Activated CD4-positive, alpha-beta T cell treated with anti-CD3 and anti-CD28 coated beads, Interleukin-2, amount 10 ng/mL, durations not matched to agents 7 days and 5 days (primary cell): ENCODE measurements around the gene REXO1. TPM values are rescaled to one million over a fixed set of nuclear protein-coding genes. Genes with fewer than 3 reads are reported as not detected.
A peak's percentile ranks its signal among the peaks of the same experiment; 100 is the strongest.

ENCODE experiments used
- CTCF ChIA-PET: fragments of 350-600 bp; sonication (Branson Sonifier 250); formaldehyde crosslinking; loops from one replicate; lab custom pipeline; 2021; ENCODE audit warnings: antibody characterized with exemption; lab: Charles Lee
- POLR2A ChIA-PET: fragments of 350-600 bp; sonication (Branson Sonifier 250); formaldehyde crosslinking; loops from one replicate; lab custom pipeline; 2021; ENCODE audit warnings: antibody characterized with exemption; lab: Charles Lee
- DNase-seq: peaks from one replicate; pipeline ENCODE4 v3.0.0-alpha.2; 2020
- H3K27ac Mint-ChIP-seq: one replicate; pipeline ENCODE4 v1.8.0; 2021; ENCODE audit warnings: mild to moderate bottlenecking, moderate library complexity, mixed read lengths
- H3K27me3 Mint-ChIP-seq: one replicate; pipeline ENCODE4 v1.8.0; 2021; ENCODE audit warnings: mixed read lengths
- H3K36me3 Mint-ChIP-seq: one replicate; pipeline ENCODE4 v1.8.0; 2021; ENCODE audit warnings: low read depth, mixed read lengths
- H3K4me1 Mint-ChIP-seq: one replicate; pipeline ENCODE4 v1.8.0; 2021; ENCODE audit warnings: mixed read lengths
- H3K4me3 Mint-ChIP-seq: one replicate; pipeline ENCODE4 v1.8.0; 2021; ENCODE audit warnings: mild to moderate bottlenecking, moderate library complexity, mixed read lengths
- H3K9me3 Mint-ChIP-seq: one replicate; pipeline ENCODE4 v1.8.0; 2021; ENCODE audit warnings: mixed read lengths
- total RNA-seq, 2 experiments: library from RNA; stranded (reverse); gene quantifications; one replicate each; pipeline ENCODE4 v1.2.3, GENCODE V29; 2021

REXO1 gene
- total RNA-seq, 2 experiments from 2014 or later: 44.2 to 54.7 TPM

GRCh38 chr19:1856698-1857603 is 8.7 kb upstream of the REXO1 start:
- Mint-ChIP-seq H3K36me3 (peaks cover 4% of the 10 kb centered on the region), H3K9me3 (no peaks in the 10 kb centered on the region), H3K4me3 (peak overlapping the region; percentile 79), H3K4me1 (peaks cover 70% of the 10 kb centered on the region), H3K27me3 (no peaks in the 10 kb centered on the region), H3K27ac (peak overlapping the region; percentile 96)
- no peak for DNase-seq
- POLR2A ChIA-PET: no interaction called here
- CTCF ChIA-PET: interaction anchor here (1.1 to 2.2 kb wide), 6 partner anchors 19 to 196 kb away, joined by 3 to 7 read pairs (median 4); no protein-coding TSS in a partner anchor

GRCh38 chr19:1856345-1856697 is 8.0 kb upstream of the REXO1 start:
- no peaks in the 10 kb centered on the region for H3K9me3 Mint-ChIP-seq
- H3K4me1 Mint-ChIP-seq: peaks cover 65% of the 10 kb centered on the region
- peak overlapping the region; percentile 96 for H3K27ac Mint-ChIP-seq
- H3K27me3 Mint-ChIP-seq: no peaks in the 10 kb centered on the region
- peak overlapping the region; percentile 79 for H3K4me3 Mint-ChIP-seq
- POLR2A ChIA-PET: no interaction called here
- CTCF ChIA-PET: interaction anchor here (1.2 to 2.2 kb wide), 3 partner anchors 18 to 30 kb away, joined by 3 to 7 read pairs (median 4); no protein-coding TSS in a partner anchor
- peaks cover 4% of the 10 kb centered on the region for H3K36me3 Mint-ChIP-seq
- DNase-seq: no peak

- H3K36me3 Mint-ChIP-seq: peaks cover 7% of the 10 kb centered on the region
- ChIA-PET POLR2A (no interaction called here), CTCF (interaction anchor here (1.4 kb wide), 1 partner anchor 29 kb away, joined by 4 read pairs; the partner anchor contains the start of gene ABHD17A)
- no peaks in the 10 kb centered on the region for H3K9me3 Mint-ChIP-seq
- peak; percentile 44 for DNase-seq
- H3K27me3 Mint-ChIP-seq: no peaks in the 10 kb centered on the region
- H3K4me1 Mint-ChIP-seq: peaks cover 65% of the 10 kb centered on the region
- H3K4me3 Mint-ChIP-seq: peak overlapping the region; percentile 79
- peak overlapping the region; percentile 96 for H3K27ac Mint-ChIP-seq
Measured at GRCh38 chr19:1855828-1856255, 7.6 kb upstream of the REXO1 start.

- peak; percentile 94 for DNase-seq
- peaks cover 8% of the 10 kb centered on the region for H3K36me3 Mint-ChIP-seq
- ChIA-PET POLR2A (no interaction called here), CTCF (interaction anchor here (1.4 kb wide), 1 partner anchor 30 kb away, joined by 4 read pairs; the partner anchor contains the start of gene ABHD17A)
- no peaks in the 10 kb centered on the region for H3K9me3 Mint-ChIP-seq
- peaks cover 66% of the 10 kb centered on the region for H3K4me1 Mint-ChIP-seq
- no peaks in the 10 kb centered on the region for H3K27me3 Mint-ChIP-seq
- H3K4me3 Mint-ChIP-seq: peak overlapping the region; percentile 79
- H3K27ac Mint-ChIP-seq: peak overlapping the region; percentile 96
Measured at GRCh38 chr19:1855040-1855827, 7.0 kb upstream of the REXO1 start.

- H3K9me3 Mint-ChIP-seq: no peaks in the 10 kb centered on the region
- ChIA-PET POLR2A (no interaction called here), CTCF (interaction anchor here (1.4 kb wide), 1 partner anchor 31 kb away, joined by 4 read pairs; the partner anchor contains the start of gene ABHD17A)
- no peak for DNase-seq
- H3K27me3 Mint-ChIP-seq: no peaks in the 10 kb centered on the region
- peak overlapping the region; percentile 96 for H3K27ac Mint-ChIP-seq
- peaks cover 8% of the 10 kb centered on the region for H3K36me3 Mint-ChIP-seq
- H3K4me3 Mint-ChIP-seq: peak overlapping the region; percentile 79
- peaks cover 67% of the 10 kb centered on the region for H3K4me1 Mint-ChIP-seq
Measured at GRCh38 chr19:1854542-1855039, 6.3 kb upstream of the REXO1 start.

- Mint-ChIP-seq H3K9me3 (no peaks in the 10 kb centered on the region), H3K4me3 (no peak overlapping the region), H3K27ac (no peak overlapping the region), H3K4me1 (peaks cover 64% of the 10 kb centered on the region), H3K27me3 (no peaks in the 10 kb centered on the region), H3K36me3 (peaks cover 8% of the 10 kb centered on the region)
- CTCF ChIA-PET: interaction anchor here (1.4 kb wide), 3 partner anchors 17 to 40 kb away, joined by 4 to 5 read pairs (median 4); partner anchors contain the start of gene ABHD17A
- POLR2A ChIA-PET: no interaction called here
- no peak for DNase-seq
Measured at GRCh38 chr19:1854039-1854541, 5.8 kb upstream of the REXO1 start.

GRCh38 chr19:1853295-1854038 is 5.2 kb upstream of the REXO1 start:
- H3K4me1 Mint-ChIP-seq: peaks cover 64% of the 10 kb centered on the region
- peak; percentile 86 for DNase-seq
- no peaks in the 10 kb centered on the region for H3K27me3 Mint-ChIP-seq
- no peaks in the 10 kb centered on the region for H3K9me3 Mint-ChIP-seq
- ChIA-PET CTCF (interaction anchor here (0.5 to 1.4 kb wide), 7 partner anchors 11 to 376 kb away, joined by 3 to 5 read pairs (median 3); no protein-coding TSS in a partner anchor), POLR2A (no interaction called here)
- peaks cover 8% of the 10 kb centered on the region for H3K36me3 Mint-ChIP-seq
- H3K27ac Mint-ChIP-seq: peak overlapping the region; percentile 94
- peak overlapping the region; percentile 62 for H3K4me3 Mint-ChIP-seq

GRCh38 chr19:1852581-1853128 is 4.4 kb upstream of the REXO1 start:
- peak overlapping the region; percentile 62 for H3K4me3 Mint-ChIP-seq
- H3K27ac Mint-ChIP-seq: peak overlapping the region; percentile 94
- H3K36me3 Mint-ChIP-seq: peaks cover 8% of the 10 kb centered on the region
- no peaks in the 10 kb centered on the region for H3K27me3 Mint-ChIP-seq
- DNase-seq: no peak
- ChIA-PET CTCF (interaction anchor here (0.5 to 1.4 kb wide), 6 partner anchors 10 to 192 kb away, joined by 3 to 5 read pairs (median 4); no protein-coding TSS in a partner anchor), POLR2A (no interaction called here)
- peaks cover 56% of the 10 kb centered on the region for H3K4me1 Mint-ChIP-seq
- H3K9me3 Mint-ChIP-seq: no peaks in the 10 kb centered on the region

GRCh38 chr19:1851654-1852580 is 3.6 kb upstream of the REXO1 start:
- POLR2A ChIA-PET: no interaction called here
- H3K36me3 Mint-ChIP-seq: peaks cover 12% of the 10 kb centered on the region
- no peaks in the 10 kb centered on the region for H3K9me3 Mint-ChIP-seq
- H3K4me3 Mint-ChIP-seq: no peak overlapping the region
- CTCF ChIA-PET: interaction anchor here (0.8 to 1.0 kb wide), 2 partner anchors 9 to 26 kb away, joined by 3 read pairs; no protein-coding TSS in a partner anchor
- H3K27ac Mint-ChIP-seq: peak overlapping the region; percentile 31
- peak; percentile 62 for DNase-seq
- no peaks in the 10 kb centered on the region for H3K27me3 Mint-ChIP-seq
- H3K4me1 Mint-ChIP-seq: peaks cover 59% of the 10 kb centered on the region

GRCh38 chr19:1850809-1851653 is 2.7 kb upstream of the REXO1 start:
- Mint-ChIP-seq H3K4me1 (peaks cover 62% of the 10 kb centered on the region), H3K4me3 (no peak overlapping the region), H3K36me3 (peaks cover 14% of the 10 kb centered on the region), H3K9me3 (no peaks in the 10 kb centered on the region), H3K27ac (peak overlapping the region; percentile 19), H3K27me3 (no peaks in the 10 kb centered on the region)
- CTCF ChIA-PET: interaction anchor here (0.8 kb wide), 1 partner anchor 25 kb away, joined by 3 read pairs; no protein-coding TSS in a partner anchor
- POLR2A ChIA-PET: no interaction called here
- DNase-seq: no peak
